T1000 (cell line): ENCODE measurements around the gene KIAA1191.

Experiments
- DNase-seq: peaks from one replicate; lab custom pipeline; 2025; ENCODE audit warnings: mixed read lengths; lab: John Stamatoyannopoulos, UW

KIAA1191 gene

DNA sequence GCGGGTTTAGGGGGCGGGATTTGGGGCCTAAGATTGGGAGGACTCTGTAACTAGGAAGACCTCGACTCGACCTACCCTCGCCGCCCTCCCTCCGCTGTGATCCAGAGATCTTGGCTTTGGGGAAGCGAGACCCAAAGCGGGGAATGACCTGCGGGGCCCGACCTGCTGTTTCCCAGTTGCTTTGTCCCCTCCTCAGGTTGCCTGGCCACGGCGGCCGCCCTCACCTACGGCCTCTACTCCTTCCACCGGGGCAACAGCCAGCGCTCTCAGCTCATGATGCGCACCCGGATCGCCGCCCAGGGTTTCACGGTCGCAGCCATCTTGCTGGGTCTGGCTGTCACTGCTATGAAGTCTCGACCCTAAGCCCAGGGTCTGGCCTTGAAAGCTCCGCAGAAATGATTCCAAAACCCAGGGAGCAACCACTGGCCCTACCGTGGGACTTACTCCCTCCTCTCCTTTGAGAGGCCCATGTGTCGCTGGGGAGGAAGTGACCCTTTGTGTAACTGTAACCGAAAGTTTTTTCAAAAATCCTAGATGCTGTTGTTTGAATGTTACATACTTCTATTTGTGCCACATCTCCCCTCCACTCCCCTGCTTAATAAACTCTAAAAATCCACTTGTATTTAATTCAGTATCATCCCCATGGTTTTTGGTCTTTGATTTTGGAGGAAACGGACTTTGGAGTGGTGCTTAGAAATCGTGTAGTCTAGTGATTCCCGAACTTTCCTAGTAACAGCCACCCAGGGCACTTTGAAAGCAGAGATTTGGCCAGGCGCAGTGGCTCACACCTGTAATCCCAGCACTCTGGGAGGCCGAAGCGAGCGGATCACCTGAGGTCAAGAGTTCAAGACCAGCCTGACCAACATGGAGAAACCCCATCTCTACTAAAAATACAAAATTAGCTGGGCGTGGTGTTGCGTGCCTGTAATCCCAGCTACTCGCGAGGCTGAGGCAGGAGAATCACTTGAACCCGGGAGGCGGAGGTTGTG, 27.9 kb upstream of the KIAA1191 start:
- peak; percentile 67 for DNase-seq

DNA sequence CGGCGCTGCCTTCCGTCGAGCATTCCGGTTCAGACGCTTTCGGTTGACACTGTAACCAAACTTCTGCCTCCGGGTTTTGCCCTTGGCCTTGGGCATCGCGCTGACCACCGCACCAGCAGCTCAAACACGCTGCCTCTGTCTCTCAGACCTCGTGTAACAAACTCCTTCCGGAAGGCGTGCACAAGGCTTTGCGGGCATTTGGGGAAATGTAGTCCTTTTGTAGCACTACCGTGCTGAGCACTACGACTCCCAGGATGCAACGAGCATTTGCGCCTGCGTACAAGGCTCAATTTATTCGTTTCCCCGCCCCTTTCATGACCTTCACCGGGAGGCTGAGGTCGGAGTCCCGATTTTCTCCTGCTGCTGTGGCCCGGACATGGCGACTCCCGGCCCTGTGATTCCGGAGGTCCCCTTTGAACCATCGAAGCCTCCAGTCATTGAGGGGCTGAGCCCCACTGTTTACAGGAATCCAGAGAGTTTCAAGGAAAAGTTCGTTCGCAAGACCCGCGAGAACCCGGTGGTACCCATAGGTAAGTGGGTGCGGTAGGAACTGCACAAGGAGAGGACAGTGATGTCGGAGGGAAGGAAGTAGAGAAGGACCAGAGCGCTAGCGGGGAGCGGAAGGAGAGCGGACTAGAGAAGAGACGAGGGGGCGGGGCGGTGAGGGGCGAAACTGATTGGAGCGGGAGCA, 27.0 kb upstream of the KIAA1191 start, which contains the start of the genes HIGD2A and NOP16:
Gene HIGD2A (plus strand): TSS at position 308 of the 691 bp plus-strand sequence. CDS start 69 bp downstream, at position 377.
Gene NOP16 (minus strand): TSS at position 155 of the 691 bp plus-strand sequence. CDS start 59 bp downstream, at position 96.
- DNase-seq = peak; percentile 90

DNA sequence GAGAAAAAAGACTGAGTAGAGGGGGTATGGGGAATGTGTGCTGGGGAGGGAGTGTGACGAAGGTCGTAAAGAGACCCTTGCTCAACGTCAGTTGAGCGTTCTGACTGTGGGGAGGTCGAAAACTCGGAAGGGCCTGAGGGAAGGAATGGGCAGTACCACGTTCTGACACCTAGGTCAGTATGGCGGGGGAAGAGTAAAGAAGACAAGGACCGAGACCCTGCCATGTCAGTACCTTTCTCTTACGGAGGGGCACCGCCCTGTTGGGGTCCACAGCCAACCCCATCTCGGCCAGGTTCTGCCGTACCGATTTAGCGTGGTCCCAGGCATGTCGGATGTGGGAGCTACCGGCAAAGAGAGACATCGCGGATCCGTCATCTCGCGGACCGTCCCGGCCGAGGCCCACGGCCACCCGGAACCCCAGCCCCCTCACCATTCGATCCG, 26.5 kb upstream of the KIAA1191 start:
- DNase-seq = no peak

DNA sequence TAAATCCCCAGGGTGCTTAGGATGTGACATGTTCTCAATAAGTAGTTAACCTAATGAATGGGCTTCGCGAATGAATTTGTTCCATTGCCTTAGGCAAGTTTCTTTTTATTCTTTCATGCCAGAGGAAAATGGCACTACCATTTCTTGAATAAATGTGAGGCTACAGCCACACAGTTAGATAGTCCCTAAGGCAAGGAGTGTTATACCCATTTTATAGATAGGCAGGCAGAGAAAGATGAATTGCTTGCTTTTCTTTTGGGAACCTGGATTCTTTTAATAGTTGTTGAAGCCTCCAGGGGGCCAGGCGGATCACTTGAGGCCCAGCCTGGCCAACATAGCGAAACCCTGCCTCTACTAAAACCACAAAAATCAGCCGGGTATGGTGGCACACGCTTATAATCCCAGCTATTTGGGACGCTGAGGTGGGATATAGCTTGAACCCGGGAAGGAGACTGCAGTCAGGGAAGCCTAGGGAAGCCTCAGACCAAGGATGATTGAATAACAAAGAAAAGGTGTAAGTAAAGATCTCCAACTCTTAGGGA, 25.9 kb upstream of the KIAA1191 start:
- DNase-seq = no peak

DNA sequence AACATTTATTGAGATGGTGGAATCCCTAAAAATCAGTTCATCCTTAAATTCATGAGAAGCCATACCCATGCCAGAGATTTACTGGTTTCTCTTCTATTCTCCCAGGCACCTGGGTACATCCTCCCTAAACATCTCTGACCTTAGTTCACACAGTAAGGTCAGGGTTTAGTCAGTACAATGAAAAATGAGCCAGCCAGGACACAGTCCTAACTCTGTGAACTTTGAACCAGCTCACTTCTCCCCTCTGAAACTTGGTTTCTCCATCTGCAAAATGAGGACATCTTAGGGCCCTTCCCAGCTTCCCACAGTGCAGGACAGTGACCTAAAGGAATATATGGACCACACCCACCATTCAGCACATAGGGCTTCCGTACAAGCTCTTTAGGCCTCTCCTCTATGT, 24.9 kb upstream of the KIAA1191 start:
- no peak for DNase-seq

DNA sequence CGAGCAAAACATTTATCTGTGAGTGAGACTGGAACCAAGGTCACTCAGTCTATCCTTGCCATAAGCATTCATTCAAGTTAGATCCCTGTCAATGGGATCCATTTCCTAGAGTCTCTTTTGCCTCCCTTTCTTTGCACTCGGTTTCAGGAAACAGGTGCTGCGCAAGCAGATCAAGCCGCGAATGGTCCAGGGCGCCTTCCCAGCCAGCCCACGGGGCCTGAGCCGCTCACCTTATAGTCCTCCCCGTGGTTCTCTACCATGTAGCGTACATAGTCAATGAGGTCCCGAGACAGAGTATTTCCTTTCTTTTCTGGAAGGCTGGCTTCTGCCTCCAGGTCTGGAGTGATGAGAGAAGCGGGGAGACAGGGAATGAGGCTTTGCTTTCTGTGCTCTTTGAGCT, 23.4 kb upstream of the KIAA1191 start:
- DNase-seq = no peak

DNA sequence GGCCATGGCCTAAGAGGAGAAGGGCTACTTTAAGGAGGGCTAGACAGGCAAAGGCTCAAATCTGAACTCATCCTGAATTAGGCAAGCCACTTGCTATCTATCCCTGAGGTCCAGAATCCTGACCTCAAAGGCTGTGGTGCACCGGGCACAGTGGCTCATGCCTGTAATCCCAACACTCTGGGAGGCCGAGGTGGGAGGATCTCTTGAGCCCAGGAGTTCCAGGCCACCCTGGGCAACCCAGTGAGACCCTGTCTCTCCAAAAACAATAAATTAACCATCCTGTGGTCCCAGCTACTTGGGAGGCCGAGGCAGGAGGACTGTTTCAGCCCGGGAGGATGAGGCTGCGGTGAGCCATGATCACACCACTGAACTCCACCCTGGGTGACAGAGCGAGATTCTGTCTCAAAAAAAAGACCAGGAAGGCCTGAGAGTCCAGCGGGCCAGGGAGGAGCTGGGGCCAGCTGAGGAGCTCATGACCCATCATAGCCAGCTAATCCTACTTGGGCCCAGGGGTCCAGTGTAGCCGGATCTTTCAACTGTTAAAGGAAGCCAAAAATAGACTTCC, 22.9 kb upstream of the KIAA1191 start:
- DNase-seq = no peak

DNA sequence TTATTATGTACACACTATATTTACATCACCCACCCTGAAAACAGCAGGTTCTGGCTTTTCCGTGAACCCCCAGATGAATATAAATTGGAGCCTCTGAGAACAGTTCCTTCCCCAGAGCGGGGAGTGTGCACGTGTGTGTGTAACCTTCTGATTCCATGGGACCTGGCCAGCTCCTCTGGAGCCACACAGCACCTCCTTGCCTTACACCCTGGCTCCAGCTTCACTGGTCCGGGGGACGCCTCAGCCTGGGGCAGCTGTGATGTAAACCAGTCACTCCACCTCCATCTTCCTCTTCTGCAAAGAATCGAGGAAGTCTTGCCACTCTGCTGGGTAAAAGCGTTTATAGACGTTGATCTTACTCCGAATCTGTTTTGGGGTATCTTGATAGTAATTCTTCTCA, 22.4 kb upstream of the KIAA1191 start:
- no peak for DNase-seq

DNA sequence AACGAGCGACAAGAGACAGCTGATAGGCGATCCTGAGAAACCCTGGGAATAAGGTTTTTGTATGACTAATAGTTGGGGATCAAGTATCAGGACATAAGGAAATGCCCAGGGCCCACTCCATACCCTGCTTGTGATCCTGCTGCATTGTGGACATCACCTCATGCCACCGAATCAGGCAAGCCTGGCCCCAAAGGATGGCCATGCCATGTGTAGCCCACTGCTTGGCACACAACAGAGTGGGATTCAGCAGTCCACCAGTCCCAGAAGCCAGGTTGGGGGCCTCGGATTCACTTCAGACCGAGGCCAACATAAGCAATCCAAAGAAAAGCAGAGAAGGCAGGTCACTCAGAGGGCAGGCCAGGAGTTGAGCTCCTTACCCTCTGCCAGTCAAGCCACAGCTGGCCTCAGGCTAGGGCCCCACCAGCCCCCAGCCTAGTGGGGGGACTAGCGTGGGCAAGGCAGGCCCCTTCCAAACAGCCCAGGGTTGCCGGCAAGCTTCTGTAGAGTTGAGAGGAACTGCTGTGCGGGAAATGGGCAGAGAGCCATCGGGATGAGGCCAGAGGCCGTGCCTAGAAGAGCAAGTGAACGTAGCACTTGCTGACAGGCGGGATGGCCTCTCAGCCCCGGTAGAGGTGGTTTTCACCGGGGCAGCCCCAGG, 21.8 kb upstream of the KIAA1191 start:
- DNase-seq = no peak

DNA sequence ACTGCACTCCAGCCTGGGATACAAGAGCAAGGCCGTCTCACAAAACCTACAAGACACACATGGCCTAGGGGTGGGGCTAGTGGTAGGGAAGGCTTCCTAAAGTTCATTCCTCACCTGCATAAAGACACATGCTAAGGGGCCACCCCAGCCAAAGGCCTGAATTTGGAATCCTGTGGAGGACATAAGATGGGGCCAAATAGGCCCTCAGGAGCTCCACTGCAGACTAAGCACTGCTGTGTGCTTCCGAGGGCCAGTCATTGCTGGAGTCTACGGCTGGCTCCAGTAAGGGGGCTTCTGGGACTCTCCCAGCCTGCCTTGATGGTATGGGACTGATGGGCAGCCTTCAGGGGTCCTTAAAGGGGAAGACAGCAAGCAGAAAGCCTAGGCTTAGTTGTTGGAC, 21.2 kb upstream of the KIAA1191 start:
- no peak for DNase-seq

DNA sequence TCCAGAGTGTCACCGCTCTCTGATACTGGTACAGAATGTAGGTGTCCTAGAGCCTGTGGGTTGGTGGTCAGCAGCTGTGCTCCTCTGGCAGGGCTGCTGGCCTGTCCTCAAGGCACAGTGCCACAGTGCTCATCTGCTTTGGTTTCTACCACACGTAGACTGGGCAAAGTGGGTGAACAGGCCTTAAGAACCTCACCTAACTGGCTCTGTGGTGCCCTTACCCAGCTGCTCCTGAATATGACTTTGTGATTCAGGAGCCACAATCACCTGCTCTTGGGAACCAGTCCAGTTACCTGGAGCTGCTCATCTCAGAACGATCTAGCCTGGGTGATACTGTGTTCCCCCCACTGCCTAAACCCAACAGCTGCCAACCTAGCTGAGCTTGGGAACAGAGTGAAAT, 20.4 kb upstream of the KIAA1191 start:
- DNase-seq = no peak

DNA sequence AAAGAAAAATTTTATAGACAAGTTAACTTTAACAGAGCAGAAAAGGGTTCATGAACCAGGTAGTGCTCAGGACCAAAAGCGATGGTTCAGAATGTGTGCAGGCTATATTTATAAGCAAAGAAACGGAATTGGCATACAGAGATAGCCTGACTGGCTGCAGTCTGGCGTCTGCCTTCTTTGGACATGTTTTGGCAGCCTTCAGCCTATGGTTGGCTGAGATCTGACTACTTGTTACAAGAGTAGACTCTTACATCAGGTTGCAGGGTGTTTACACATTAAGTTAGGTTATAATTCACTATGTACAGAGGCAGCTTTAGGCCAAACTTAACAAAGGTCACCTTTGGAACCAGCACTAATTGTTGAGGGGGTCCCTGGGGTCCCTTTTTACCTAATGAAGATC, 19.9 kb upstream of the KIAA1191 start:
- DNase-seq = no peak

DNA sequence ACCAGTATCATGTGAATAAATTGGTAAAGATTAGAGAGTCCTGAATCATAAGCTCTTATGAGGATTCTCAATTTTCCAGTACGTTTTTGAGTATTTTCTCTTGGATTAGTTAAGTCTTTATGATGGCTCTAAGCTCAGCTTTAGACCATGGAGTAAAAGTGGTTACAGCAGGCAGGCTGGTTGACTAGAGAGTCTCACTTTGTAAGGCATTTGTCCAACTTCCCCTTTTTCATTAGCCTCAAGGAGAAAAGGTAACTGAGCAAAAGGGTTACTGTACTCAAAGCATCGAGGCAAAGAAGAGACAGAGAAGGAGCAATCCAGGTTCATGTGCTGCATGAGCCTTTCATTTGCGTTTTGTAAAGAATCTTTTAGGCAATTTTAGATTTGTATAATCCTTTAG, 18.3 kb upstream of the KIAA1191 start:
- no peak for DNase-seq

DNA sequence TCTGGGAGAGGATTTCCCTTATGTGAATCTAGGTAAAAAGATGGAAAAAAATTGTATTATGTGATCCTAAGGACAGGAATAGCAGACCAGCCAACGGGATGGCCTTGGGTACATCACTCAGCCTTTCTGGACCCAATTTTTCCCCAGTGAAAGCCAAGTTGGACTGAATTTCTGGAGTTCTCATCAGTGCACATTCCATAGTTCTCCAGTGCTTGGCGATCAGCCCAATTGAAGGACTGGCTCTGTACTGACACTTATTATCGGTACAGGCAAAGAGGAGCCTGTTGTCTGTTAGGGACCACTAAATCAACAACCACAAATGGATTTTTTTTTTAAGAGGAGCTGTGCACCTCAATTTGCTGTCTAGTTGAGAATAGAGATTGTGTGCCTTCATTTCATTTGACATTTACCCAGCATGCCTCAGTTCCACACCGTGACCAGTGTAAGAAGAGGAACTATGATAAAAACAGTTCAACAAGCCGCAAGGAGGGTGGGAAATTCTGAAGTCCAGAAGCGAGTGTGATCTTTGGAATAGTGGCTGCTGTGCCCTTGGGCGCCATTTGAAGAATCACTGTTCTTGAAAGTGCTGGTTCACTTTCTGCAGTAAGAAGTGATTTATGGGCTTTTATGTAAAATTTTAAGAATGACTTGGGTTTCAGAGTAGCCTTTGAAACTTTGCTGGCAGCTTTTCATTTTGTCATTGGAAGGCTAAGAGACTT, 11.7 kb upstream of the KIAA1191 start:
- DNase-seq = no peak

DNA sequence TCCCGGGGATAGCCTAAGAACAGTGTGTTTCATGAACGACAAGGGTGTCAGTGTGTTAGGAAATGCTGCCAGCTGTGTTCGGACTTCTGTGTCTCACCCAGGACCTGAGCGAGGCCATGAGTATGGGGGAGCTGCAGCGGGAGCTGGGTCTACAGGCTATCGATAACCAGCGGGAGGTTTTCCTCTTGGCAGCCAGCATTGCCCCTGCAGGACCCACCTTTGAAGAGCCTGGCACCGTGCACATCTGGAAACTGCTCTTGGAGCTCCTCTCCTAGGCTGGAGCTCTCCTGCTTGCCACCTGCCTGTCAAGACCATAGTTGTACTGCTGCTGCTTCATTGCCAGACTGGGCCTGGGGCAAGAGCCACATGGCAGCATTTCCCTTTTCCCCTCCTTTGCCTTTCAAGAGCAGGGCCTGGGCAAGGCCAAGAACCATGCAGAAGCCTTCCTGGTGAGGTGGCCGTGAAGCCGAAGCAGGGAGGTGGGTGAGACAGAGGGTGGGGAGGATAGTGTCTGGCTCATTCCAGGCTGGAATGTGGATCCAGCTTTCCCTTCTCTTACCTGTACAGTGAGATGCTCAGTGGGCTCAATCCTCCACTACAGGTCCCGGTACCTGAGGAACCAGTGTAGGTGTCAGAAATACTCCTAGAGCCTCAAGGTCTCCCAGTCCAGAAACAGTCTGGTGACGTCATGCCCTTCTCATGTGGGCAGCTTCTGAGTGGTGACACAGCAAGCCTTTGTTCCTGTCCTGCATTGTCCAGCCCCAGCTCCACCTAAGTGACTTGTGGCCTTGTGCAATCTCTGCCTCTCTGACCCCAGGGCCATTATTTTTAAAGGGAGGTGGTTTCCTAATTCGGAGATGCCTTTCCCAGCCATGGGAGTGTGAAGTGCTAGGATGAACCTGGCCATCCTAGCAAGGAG, 10.3 kb upstream of the KIAA1191 start:
- DNase-seq = no peak

DNA sequence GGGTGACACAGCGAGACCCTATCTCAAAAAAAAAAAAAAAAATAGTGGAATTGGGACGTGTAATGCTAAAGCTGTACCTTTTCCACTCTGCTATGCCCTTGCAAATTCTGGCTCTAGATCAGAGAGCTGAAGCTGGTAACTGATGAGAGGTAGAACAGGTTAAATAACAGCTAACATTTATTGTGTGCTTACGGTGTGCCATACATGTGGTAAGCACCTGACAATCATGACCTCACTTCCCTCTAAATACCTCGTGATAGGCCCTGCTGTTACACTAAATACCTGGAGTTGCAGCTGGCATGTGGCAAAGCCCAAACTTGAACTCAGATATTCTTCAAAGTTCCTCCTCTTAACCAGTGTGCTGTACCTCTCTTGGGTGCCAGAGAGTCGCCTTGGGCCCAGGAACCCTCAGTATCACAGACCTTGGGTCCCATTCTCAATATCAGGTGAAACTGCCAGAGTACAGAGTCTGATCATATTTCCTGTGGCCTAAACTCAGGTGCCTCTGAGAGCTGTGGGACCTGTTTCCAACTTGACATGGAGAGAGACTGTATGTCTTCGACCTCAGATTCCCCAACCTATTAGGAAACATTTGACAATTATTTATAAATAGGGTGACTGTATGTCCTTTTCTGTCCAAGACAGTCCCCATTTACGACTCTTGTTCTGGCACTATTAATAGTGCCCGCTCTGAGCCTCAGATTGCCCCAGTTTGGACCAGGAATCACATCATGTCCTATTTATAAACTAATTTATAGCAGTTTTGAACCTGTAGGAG, 8.6 kb upstream of the KIAA1191 start:
- DNase-seq = no peak

DNA sequence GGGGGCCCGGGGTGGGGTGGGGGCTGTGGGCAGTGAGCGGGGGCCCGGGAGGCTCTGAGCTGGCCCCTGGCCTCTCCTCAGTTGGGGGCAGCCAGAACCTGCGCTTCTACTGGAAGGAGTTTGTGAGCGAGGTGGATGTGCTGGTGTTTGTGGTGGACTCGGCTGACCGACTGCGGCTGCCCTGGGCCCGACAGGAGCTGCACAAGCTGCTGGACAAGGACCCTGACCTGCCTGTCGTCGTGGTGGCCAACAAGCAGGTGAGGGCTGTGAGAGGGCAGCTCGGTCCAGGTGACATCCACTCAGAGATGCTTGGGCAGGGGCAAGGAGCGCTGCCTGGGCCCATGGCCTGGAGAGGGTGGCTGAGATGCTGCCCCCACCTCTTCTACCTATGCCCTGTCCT, 7.2 kb upstream of the KIAA1191 start:
- no peak for DNase-seq

DNA sequence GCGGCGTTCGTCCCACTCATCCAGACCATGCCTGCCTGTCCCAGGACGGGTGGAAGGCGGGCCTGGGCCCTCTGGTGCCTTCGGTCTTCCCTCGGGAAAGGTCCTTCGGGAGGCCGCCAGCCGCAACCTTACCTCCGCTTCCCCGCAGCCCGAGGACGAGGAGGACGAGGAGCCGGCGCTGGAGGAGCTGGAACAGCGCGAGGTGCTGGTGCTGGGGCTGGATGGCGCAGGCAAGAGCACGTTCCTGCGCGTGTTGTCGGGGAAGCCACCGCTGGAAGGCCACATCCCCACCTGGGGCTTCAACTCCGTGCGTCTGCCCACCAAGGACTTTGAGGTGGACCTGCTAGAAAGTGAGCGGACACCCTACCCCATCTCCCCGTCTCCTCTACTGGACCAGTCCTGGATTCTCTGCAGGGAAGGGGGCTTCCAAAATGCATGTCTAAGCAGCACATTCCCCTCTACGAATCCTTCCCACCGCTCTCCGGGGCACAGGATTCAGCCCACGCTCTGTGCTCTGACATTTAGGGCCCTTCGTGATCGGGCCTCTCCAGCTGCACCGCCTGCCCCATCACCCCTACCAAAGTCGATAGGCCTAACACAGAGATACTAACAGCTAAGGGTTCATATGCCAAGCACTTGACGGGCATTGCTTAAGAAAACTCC, 4.8 kb upstream of the KIAA1191 start:
- DNase-seq = no peak
